OCI-LY7 (cell line): ENCODE results near the gene INHBE. TPM values are rescaled to one million over a fixed set of nuclear protein-coding genes. Genes with fewer than 3 reads are reported as not detected.

Experiments used
- BruUV-seq: library from RNA; stranded (reverse); fragments of 400-500 nt; replicated peaks from 2 replicates; lab custom pipeline; 2021; lab: Mats Ljungman, UMichigan
- CTCF ChIA-PET: fragments of 300-600 bp; sonication (Branson Sonifier 250); formaldehyde crosslinking; loops from one replicate; lab custom pipeline; 2022; ENCODE audit warnings: antibody characterized with exemption; ENCODE audit not compliant: unreplicated experiment; lab: Charles Lee
- POLR2A ChIA-PET: fragments of 300-600 bp; sonication (Branson Sonifier 250); formaldehyde crosslinking; loops from one replicate; lab custom pipeline; 2022; ENCODE audit warnings: antibody characterized with exemption; lab: Charles Lee
- DNase-seq: peaks from one replicate; pipeline ENCODE4 v3.0.0-alpha.2; 2015; ENCODE audit warnings: low spot score
- H2AFZ ChIP-seq: fragments of 200-600 bp; sonication (generic), shearing (Covaris generic); 2 replicates; pipeline ENCODE4 v1.6.1; 2014; ENCODE audit warnings: mild to moderate bottlenecking, antibody characterized with exemption, low read length, moderate library complexity
- H3K27ac ChIP-seq: fragments of 200-600 bp; sonication (generic); 2 replicates; pipeline ENCODE4 v1.5.1; 2014; ENCODE audit warnings: mixed run types, low read depth, mild to moderate bottlenecking, moderate library complexity, low read length, inconsistent platforms; ENCODE audit not compliant: poor library complexity, severe bottlenecking
- H3K36me3 ChIP-seq: fragments of 200-600 bp; sonication (generic); 2 replicates; pipeline ENCODE4 v1.6.1; 2014; ENCODE audit warnings: mild to moderate bottlenecking, antibody characterized with exemption, low read length, moderate library complexity, mixed read lengths; ENCODE audit not compliant: insufficient read depth
- H3K4me1 ChIP-seq: fragments of 200-600 bp; sonication (generic); 2 replicates; pipeline ENCODE4 v1.5.1; 2014; ENCODE audit warnings: mild to moderate bottlenecking, low read length; ENCODE audit not compliant: insufficient read depth, poor library complexity, severe bottlenecking
- H3K4me2 ChIP-seq: fragments of 200-600 bp; sonication (generic); 2 replicates; pipeline ENCODE4 v1.6.1; 2014; ENCODE audit warnings: mild to moderate bottlenecking, low read length
- H3K4me3 ChIP-seq: fragments of 200-600 bp; sonication (generic); 2 replicates; pipeline ENCODE4 v1.5.1; 2014; ENCODE audit warnings: mild to moderate bottlenecking, low read depth, low read length; ENCODE audit not compliant: poor library complexity, severe bottlenecking
- H3K79me2 ChIP-seq: fragments of 200-600 bp; sonication (generic); 2 replicates; pipeline ENCODE4 v1.6.1; 2016; ENCODE audit warnings: low read depth, mild to moderate bottlenecking, low read length, moderate library complexity, mixed read lengths; ENCODE audit not compliant: insufficient read depth
- H3K9me2 ChIP-seq: fragments of 200-600 bp; sonication (generic); 2 replicates; pipeline ENCODE4 v1.6.1; 2016; ENCODE audit warnings: mild to moderate bottlenecking, low read length, mixed read lengths; ENCODE audit not compliant: insufficient read depth
- H3K9me3 ChIP-seq: fragments of 200-600 bp; sonication (generic); 2 replicates; pipeline ENCODE4 v1.6.1; 2014; ENCODE audit warnings: mild to moderate bottlenecking, mixed run types, low read length, mixed read lengths
- H4K20me1 ChIP-seq: fragments of 200-600 bp; sonication (generic); 2 replicates; pipeline ENCODE4 v1.6.1; 2014; ENCODE audit warnings: mild to moderate bottlenecking, antibody characterized with exemption, low read length, moderate library complexity, mixed read lengths; ENCODE audit not compliant: insufficient read depth
- CTCF ChIP-seq: fragments of 200-600 bp; sonication (generic); conservative IDR thresholded peaks from 2 replicates; pipeline ENCODE4 v1.5.1; 2014; ENCODE audit warnings: mild to moderate bottlenecking, antibody characterized with exemption, low read length, moderate library complexity, mixed read lengths
- EZH2phosphoT487 ChIP-seq: fragments of 200-600 bp; sonication (generic); IDR thresholded peaks from 2 replicates; pipeline ENCODE4 v1.6.1; 2018; ENCODE audit warnings: low read depth, borderline replicate concordance, mild to moderate bottlenecking, mixed run types, antibody characterized with exemption, low read length, moderate library complexity, mixed read lengths
- intact Hi-C: fragments of 100-400 bp; cut with micrococcal nuclease; formaldehyde crosslinking; loops from one replicate; pipeline ENCODE4 v1.10.0; 2022; ENCODE audit not compliant: unreplicated experiment
- total RNA-seq, 2 experiments: library from RNA; depleted of rRNA in 1 of 2; stranded (reverse); fragments of >200 nt in 1 of 2; shearing (Covaris generic) in 1 of 2; gene quantifications; 2 replicates each; pipeline ENCODE4 v1.2.3, GENCODE V29; 2014 to 2022

The INHBE gene
- total RNA-seq, 2 experiments from 2014 or later, result 3.2 to 4.0 TPM

GRCh38 chr12:57488402-57489156 lies 33.5 kb downstream of the INHBE start:
- Histone ChIP-seq H3K9me3 (no peaks in the 10 kb centered on the region), H3K27ac (peak overlapping the region; percentile 65), H2AFZ (peak overlapping the region; percentile 10; the same call in 1 of the 2 replicates), H3K36me3 (peaks cover 51% of the 10 kb centered on the region), H3K79me2 (peaks cover 40% of the 10 kb centered on the region), H3K4me1 (peaks cover 18% of the 10 kb centered on the region), H3K9me2 (no peaks in the 10 kb centered on the region), H3K4me2 (peak overlapping the region; percentile 86), H3K4me3 (peak overlapping the region; percentile 98), H4K20me1 (no peaks in the 10 kb centered on the region; the same call in 1 of the 2 replicates)
- intact Hi-C loops, result no loop called here
- CTCF ChIA-PET, result no interaction called here
- peak; percentile 53 for DNase-seq
- BruUV-seq, result TSS peak; percentile 69
- POLR2A ChIA-PET, result interaction anchor here (1.0 kb wide), 1 partner anchor 13 kb away, joined by 3 read pairs; no protein-coding TSS in a partner anchor
- TF ChIP-seq EZH2phosphoT487 (no peak), CTCF (no peak)

GRCh38 chr12:57489157-57489641 lies 34.1 kb downstream of the INHBE start:
- BruUV-seq, result no TSS peak
- intact Hi-C loops, result no loop called here

More at GRCh38 chr12:57489157-57489641, 34.1 kb downstream of the INHBE start:
- Histone ChIP-seq H4K20me1 (no peaks in the 10 kb centered on the region; the same call in 1 of the 2 replicates), H3K4me1 (peaks cover 15% of the 10 kb centered on the region), H3K9me3 (no peaks in the 10 kb centered on the region), H3K4me2 (peak overlapping the region; percentile 86), H3K9me2 (no peaks in the 10 kb centered on the region), H3K79me2 (peaks cover 40% of the 10 kb centered on the region), H3K36me3 (peaks cover 55% of the 10 kb centered on the region), H2AFZ (no peak overlapping the region), H3K4me3 (peak overlapping the region; percentile 98), H3K27ac (peak overlapping the region; percentile 65)
- ChIA-PET CTCF (no interaction called here), POLR2A (interaction anchor here (1.0 to 1.3 kb wide), 2 partner anchors 12 to 24 kb away, joined by 3 read pairs; no protein-coding TSS in a partner anchor)
- TF ChIP-seq CTCF, result no peak
- TF ChIP-seq EZH2phosphoT487, result no peak
- no peak for DNase-seq
